HUES64 (cell line): ENCODE measurements around the gene PDE7B.

ENCODE experiments used
- H3K27ac ChIP-seq: 2 replicates; pipeline ENCODE4 v1.7.0; 2013; ENCODE audit warnings: low read depth, low read length, inconsistent platforms
- H3K27me3 ChIP-seq: 2 replicates; pipeline ENCODE4 v1.6.1; 2013; ENCODE audit warnings: mild to moderate bottlenecking, low read length; ENCODE audit not compliant: insufficient read depth
- H3K36me3 ChIP-seq: 2 replicates; pipeline ENCODE4 v1.6.1; 2013; ENCODE audit warnings: mild to moderate bottlenecking, low read length; ENCODE audit not compliant: insufficient read depth
- H3K4me1 ChIP-seq: 2 replicates; pipeline ENCODE4 v1.6.1; 2013; ENCODE audit warnings: mild to moderate bottlenecking, low read length, moderate library complexity; ENCODE audit not compliant: insufficient read depth
- H3K4me3 ChIP-seq: 2 replicates; pipeline ENCODE4 v1.5.1; 2013; ENCODE audit warnings: mild to moderate bottlenecking, low read length, moderate library complexity
- H3K9ac ChIP-seq: 2 replicates; pipeline ENCODE4 v1.6.1; 2013; ENCODE audit warnings: mild to moderate bottlenecking, low read depth, low read length
- H3K9me3 ChIP-seq: 2 replicates; pipeline ENCODE4 v1.6.1; 2013; ENCODE audit warnings: low read depth, low read length; ENCODE audit not compliant: insufficient read depth
- WGBS: fragments of 150-250, 120-280 bp; methylation state at CpG from one replicate; pipeline ENCODE4 v1.1.7; 2013; ENCODE audit warnings: missing lambda C conversion rate; 5-methylcytosine and 5-hydroxymethylcytosine counted together

Gene PDE7B

DNA sequence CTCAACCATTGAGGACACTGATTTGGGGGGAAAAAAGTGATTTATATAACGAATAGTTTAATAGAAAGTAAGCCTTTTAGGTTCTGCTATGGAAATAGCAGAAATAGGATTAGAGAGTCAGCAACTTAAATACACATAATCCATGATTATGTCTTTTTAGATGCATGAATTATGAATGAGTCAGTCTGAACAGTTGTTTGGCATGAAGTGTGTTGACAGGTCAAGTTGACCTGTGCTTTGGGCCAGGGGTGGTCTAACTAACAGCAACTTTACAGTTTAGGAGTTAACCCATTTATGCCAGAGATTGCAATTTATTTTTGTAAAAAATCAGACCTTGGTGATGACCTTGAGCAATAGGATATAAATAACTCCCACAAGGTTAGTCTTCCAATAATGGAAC, 207.4 kb downstream of the PDE7B start:
- H3K9me3 ChIP-seq = no peaks in the 10 kb centered on the region
- 80% methylated on average over 1 of the region's 1 CpG for WGBS

GRCh38 chr6:136059308-136059707, 207.8 kb downstream of the PDE7B start:
- Histone ChIP-seq H3K4me1 (no peaks in the 10 kb centered on the region), H3K27me3 (no peaks in the 10 kb centered on the region), H3K4me3 (no peak overlapping the region), H3K9me3 (no peaks in the 10 kb centered on the region), H3K9ac (no peak overlapping the region), H3K36me3 (no peaks in the 10 kb centered on the region), H3K27ac (no peak overlapping the region)
- 87% methylated on average over 6 of the region's 6 CpGs for WGBS

More for the DNA sequence above, 207.4 kb downstream of the PDE7B start:
- H3K36me3 ChIP-seq = no peaks in the 10 kb centered on the region
- H3K4me1 ChIP-seq = no peaks in the 10 kb centered on the region
- H3K9ac ChIP-seq = no peak overlapping the region
- H3K27me3 ChIP-seq = no peaks in the 10 kb centered on the region
- H3K27ac ChIP-seq = no peak overlapping the region
- H3K4me3 ChIP-seq = no peak overlapping the region

- Histone ChIP-seq H3K4me1 (no peaks in the 10 kb centered on the region), H3K9ac (no peak overlapping the region), H3K36me3 (no peaks in the 10 kb centered on the region), H3K4me3 (no peak overlapping the region), H3K27ac (no peak overlapping the region), H3K9me3 (no peaks in the 10 kb centered on the region), H3K27me3 (no peaks in the 10 kb centered on the region)
Measured at GRCh38 chr6:136060052-136060451, 208.6 kb downstream of the PDE7B start.

- H3K27ac ChIP-seq = no peak overlapping the region
- H3K4me3 ChIP-seq = no peak overlapping the region
- H3K36me3 ChIP-seq = no peaks in the 10 kb centered on the region
- no peaks in the 10 kb centered on the region for H3K4me1 ChIP-seq
- H3K9ac ChIP-seq = no peak overlapping the region
- no peaks in the 10 kb centered on the region for H3K9me3 ChIP-seq
- no peaks in the 10 kb centered on the region for H3K27me3 ChIP-seq
Measured at GRCh38 chr6:136060759-136061158, 209.3 kb downstream of the PDE7B start.

- no peaks in the 10 kb centered on the region for H3K4me1 ChIP-seq
- no peak overlapping the region for H3K9ac ChIP-seq
- H3K4me3 ChIP-seq = no peak overlapping the region
- 93% methylated on average over 5 of the region's 5 CpGs for WGBS
- H3K27ac ChIP-seq = no peak overlapping the region
- no peaks in the 10 kb centered on the region for H3K36me3 ChIP-seq
- H3K27me3 ChIP-seq = no peaks in the 10 kb centered on the region
- H3K9me3 ChIP-seq = no peaks in the 10 kb centered on the region
Measured at GRCh38 chr6:136061701-136062100, 210.2 kb downstream of the PDE7B start.

GRCh38 chr6:136063096-136063495, 211.6 kb downstream of the PDE7B start:
- no peak overlapping the region for H3K9ac ChIP-seq
- 98% methylated on average over 3 of the region's 3 CpGs for WGBS
- no peaks in the 10 kb centered on the region for H3K27me3 ChIP-seq

DNA sequence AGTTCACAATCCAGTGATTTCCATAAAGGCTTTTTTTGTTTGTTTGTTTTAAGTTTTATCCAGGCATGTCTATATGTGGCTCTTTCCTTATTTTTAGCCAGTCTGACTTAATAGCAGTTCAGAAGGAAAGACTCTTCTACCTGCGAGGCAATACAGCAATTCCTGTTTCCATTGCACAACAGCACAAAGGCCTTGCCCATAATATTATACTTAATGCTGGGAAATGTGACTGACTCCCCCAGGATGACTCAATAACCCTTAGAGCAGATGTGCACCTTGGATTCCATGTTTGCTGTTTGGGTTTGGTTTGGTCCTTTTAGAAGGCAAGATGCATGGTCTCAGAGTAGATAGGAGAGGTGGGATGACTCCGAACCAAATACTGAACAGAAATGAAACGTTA, 214.5 kb downstream of the PDE7B start:
- H3K9ac ChIP-seq = no peak overlapping the region
- WGBS = 100% methylated on average over 2 of the region's 3 CpGs
- H3K4me1 ChIP-seq = peaks cover 18% of the 10 kb centered on the region
- no peaks in the 10 kb centered on the region for H3K36me3 ChIP-seq
- H3K27ac ChIP-seq = no peak overlapping the region
- no peak overlapping the region for H3K4me3 ChIP-seq
- no peaks in the 10 kb centered on the region for H3K9me3 ChIP-seq
- H3K27me3 ChIP-seq = no peaks in the 10 kb centered on the region

More at GRCh38 chr6:136063096-136063495, 211.6 kb downstream of the PDE7B start:
- Histone ChIP-seq H3K4me3 (no peak overlapping the region), H3K27ac (no peak overlapping the region), H3K4me1 (peaks cover 10% of the 10 kb centered on the region), H3K36me3 (no peaks in the 10 kb centered on the region), H3K9me3 (no peaks in the 10 kb centered on the region)

DNA sequence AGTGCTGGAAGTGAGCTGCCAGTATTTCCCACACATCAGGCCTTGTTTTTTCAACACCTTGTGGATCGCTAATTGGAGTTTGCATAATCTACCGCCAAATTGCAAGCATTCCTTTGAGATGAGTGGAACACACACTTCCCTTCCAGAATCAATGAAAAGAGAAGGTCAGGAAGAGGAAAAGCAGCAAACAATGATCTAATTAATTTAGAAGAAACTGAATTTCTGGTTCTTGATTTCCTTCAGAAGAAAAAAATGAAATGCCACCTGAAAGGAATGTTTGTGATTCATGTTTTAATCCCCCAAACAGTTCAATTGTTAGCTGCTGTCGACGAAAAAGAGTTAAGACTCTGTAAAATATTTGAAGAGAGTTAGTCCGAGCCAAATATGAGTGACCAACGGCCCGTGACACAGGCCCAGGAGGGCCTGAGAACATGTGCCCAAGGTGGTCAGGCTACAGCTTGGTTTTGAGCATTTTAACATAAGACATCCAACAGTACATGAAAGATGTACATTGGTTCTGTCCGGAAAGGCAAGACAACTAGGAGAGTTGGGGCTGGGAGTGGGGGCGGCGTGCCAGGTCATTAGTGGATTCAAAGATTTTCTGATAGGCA, 216.3 kb downstream of the PDE7B start:
- WGBS = 78% methylated on average over 8 of the region's 10 CpGs
- Histone ChIP-seq H3K27ac (peak overlapping the region; percentile 84), H3K36me3 (no peaks in the 10 kb centered on the region), H3K4me3 (no peak overlapping the region), H3K9ac (peak overlapping the region; percentile 44; the same call in 1 of the 2 replicates), H3K27me3 (no peaks in the 10 kb centered on the region), H3K4me1 (peaks cover 18% of the 10 kb centered on the region), H3K9me3 (no peaks in the 10 kb centered on the region)

- no peaks in the 10 kb centered on the region for H3K36me3 ChIP-seq
- no peak overlapping the region for H3K4me3 ChIP-seq
- no peak overlapping the region for H3K9ac ChIP-seq
- H3K27me3 ChIP-seq = no peaks in the 10 kb centered on the region
- 78% methylated on average over 1 of the region's 2 CpGs for WGBS
- no peak overlapping the region for H3K27ac ChIP-seq
- peaks cover 18% of the 10 kb centered on the region for H3K4me1 ChIP-seq
- H3K9me3 ChIP-seq = no peaks in the 10 kb centered on the region
Measured at GRCh38 chr6:136069119-136069518, 217.6 kb downstream of the PDE7B start.

GRCh38 chr6:136070815-136071214, 219.3 kb downstream of the PDE7B start:
- no peak overlapping the region for H3K9ac ChIP-seq
- H3K4me1 ChIP-seq = peaks cover 18% of the 10 kb centered on the region
- H3K9me3 ChIP-seq = no peaks in the 10 kb centered on the region
- no peaks in the 10 kb centered on the region for H3K27me3 ChIP-seq
- H3K36me3 ChIP-seq = no peaks in the 10 kb centered on the region
- H3K27ac ChIP-seq = no peak overlapping the region
- H3K4me3 ChIP-seq = no peak overlapping the region
- 89% methylated on average over 5 of the region's 5 CpGs for WGBS

GRCh38 chr6:136072691-136073090, 221.2 kb downstream of the PDE7B start:
- Histone ChIP-seq H3K27me3 (no peaks in the 10 kb centered on the region), H3K27ac (no peak overlapping the region), H3K36me3 (no peaks in the 10 kb centered on the region), H3K4me3 (no peak overlapping the region), H3K4me1 (peaks cover 11% of the 10 kb centered on the region), H3K9ac (no peak overlapping the region), H3K9me3 (no peaks in the 10 kb centered on the region)
- whole genome bisulfite sequencing = 96% methylated on average over 7 of the region's 7 CpGs

- Histone ChIP-seq H3K9me3 (no peaks in the 10 kb centered on the region), H3K27me3 (no peaks in the 10 kb centered on the region), H3K4me3 (no peak overlapping the region), H3K9ac (no peak overlapping the region), H3K27ac (no peak overlapping the region), H3K36me3 (no peaks in the 10 kb centered on the region), H3K4me1 (peaks cover 7% of the 10 kb centered on the region; the same call in 1 of the 2 replicates)
- 91% methylated on average over 5 of the region's 5 CpGs for WGBS
Measured at GRCh38 chr6:136073216-136073615, 221.7 kb downstream of the PDE7B start.
